ENCODE data around the gene MAPK7.

Gene MAPK7

GRCh38 chr17:19378416-19379360, at the start of gene MAPK7:
Gene MAPK7, plus strand, starts transcription at chr17:19378498. Its CDS starts 403 bp downstream, at chr17:19378901.
- peak in 1 of 2 experiments; percentile 86 for DNase-seq

DNA sequence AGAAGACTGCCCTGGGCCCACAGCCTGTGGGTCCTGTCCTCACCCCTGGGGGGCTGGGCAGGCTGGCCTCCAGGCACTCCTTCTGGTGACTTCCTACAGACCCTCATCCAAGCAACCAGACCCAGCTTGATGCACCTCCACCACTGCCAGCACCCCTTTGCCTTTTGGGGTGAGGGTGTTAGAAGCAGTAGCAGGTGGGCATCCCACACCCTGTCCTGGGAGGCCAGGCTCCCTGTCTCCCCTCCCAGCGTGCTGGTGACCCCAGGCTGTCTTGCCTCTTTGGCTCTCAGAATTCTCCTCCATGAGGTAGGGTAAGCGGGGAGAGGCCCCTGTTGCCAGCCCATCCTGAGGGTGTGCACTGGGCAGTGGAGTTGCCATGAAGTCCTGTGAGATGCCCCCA, 49.2 kb upstream of the MAPK7 start:
- no peak for DNase-seq

DNA sequence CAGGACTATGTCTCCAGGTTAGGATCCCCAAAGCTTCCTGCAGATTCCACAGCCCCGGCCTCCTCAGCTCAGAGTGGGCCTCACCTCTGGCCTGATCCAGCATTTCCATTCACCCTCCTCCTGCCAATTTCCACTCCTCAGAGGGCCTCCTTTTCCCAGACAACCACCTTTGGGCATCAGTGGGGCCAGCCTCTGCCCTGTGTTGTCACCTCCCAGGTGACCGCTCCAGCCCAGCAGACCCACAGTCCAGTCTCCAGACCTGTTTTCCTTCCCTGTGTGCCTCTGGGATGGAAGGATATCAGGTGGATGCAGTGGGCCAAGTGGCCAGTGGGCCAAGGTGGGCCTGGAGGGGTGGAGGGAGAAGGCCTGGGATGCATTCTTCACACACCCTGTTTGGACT, 48.5 kb upstream of the MAPK7 start:
- DNase-seq, result no peak

- no peak for DNase-seq
Observed at GRCh38 chr17:19330271-19330670, 48.0 kb upstream of the MAPK7 start.

DNA sequence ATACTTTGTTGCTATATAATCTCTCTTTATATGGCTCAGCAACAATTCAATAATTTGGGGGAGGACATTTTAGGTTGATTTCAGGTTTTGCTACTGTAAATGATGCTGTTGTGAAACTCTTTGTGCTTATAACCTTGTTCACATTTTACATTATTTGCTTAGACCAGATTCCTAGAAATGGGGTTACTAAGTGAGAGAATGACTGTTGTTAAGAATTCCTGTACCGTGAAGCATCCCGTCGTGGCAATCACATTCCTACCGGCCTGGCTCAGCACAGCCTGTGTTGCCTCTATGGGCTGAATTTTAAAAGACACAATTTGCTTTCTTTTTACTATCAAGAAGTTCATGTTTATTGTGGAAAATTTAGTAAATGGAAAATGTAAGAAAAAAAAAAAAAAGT, 47.2 kb upstream of the MAPK7 start:
- DNase-seq, result no peak

DNA sequence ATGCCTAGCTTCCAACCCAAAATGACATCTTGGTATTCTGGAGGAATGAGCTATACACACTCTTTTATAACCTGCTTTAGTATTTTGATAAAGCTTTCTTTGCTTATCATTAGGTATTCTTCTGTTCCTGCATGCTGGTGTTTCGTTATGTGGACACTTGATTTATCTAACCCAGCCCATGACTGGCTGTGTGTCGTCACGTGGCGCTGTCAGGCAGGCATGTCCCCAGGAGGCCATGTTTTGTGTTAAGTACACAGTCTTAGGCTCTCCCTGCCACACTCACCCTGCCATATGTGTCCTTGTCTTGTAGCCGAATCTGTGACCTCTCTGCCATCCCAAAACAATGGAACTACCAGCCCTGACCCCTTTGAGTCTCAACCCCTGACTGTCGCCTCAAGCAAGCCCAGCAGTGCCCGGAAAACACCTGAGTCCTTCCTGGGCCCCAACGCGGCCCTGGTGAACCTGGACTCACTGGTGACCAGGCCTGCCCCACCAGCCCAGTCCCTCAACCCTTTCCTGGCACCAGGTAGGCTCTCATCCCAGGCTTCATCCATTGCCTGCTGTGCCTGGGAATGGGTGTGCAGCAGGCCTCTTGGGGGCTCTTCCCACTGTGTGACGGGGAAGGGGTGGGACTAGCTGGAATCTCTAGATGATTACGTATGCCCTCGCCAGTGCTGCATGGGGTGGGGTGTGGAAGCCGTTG, 46.6 kb upstream of the MAPK7 start:
- DNase-seq, result no peak

DNA sequence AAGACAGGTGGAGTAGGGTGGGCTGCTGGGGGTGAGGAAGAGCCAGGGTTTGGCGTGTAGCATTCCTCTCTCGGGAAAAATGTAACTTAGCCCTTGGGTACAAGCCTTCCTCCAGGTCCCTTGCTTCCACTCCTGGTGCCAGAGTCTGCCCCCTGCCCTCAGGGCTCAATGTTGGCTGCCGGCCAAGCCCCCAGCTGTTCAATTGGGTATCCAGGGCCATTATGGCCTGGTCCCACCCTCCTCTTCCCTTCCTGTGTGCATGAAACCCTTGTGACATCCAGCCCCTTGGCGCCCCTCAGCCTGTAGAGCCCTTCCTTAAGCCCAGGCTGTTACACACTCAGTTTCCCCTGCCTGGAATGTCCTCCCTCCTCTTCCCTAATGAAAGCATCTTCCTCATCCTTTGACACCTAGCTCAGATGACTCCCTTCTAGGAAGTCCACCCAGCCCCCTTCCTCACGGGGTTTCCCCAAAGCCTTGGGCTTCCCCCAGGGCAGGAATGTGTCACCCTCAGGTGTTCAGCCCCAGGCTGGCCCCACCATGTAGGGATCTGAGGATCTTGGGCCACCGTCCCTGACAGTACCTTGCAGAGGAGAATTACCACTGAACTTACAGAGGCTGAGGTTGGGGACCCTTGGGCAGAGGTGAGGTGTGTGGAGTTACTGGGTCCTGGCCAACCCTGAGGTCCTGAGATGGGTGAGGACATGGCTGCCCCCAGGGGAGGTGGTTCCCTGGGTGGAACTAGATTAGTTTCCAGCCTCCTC, 45.7 kb upstream of the MAPK7 start:
- DNase-seq, result no peak

GRCh38 chr17:19333132-19333440, 45.2 kb upstream of the MAPK7 start:
- no peak for DNase-seq

DNA sequence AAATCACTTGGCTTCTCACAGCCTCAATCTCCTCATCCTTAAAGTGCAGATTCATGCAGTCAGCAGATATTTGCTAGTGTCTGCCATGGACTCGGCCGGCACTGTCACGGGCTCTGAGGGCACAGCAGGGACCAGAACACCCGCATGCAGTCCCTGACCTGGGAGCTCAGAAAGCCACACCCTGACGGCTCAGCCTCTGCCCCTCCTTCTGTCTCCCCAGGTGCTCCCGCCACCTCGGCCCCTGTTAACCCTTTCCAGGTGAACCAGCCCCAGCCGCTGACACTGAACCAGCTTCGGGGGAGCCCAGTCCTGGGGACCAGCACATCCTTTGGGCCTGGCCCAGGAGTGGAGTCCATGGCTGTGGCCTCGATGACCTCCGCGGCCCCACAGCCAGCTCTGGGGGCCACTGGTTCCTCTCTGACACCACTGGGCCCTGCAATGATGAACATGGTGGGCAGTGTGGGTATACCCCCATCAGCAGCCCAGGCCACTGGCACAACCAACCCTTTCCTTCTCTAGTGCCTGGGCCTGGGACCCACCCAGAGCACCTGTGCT, 44.5 kb upstream of the MAPK7 start:
- no peak for DNase-seq

DNA sequence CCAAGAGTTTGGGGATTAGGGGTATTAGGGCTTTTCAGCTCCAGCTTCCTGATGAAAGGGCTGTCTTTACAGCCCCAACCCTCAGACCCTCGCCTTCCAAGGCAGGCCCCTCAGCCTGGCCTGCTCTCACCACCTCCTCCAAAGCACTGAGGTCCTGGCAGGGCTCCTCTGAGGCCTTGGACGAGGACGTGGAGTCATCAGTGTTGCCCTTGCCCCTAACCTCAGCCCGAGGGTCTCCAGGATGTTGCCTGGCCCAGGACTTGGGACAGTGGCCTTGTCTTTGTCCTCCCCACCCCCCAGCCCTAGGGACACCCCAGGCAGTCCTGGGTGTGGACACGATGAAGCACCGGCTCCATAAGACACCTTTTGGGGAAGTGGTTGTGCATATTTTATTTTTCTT, 44.0 kb upstream of the MAPK7 start:
- no peak for DNase-seq

GRCh38 chr17:19335951-19336631, 42.2 kb upstream of the MAPK7 start:
- no peak for DNase-seq

DNA sequence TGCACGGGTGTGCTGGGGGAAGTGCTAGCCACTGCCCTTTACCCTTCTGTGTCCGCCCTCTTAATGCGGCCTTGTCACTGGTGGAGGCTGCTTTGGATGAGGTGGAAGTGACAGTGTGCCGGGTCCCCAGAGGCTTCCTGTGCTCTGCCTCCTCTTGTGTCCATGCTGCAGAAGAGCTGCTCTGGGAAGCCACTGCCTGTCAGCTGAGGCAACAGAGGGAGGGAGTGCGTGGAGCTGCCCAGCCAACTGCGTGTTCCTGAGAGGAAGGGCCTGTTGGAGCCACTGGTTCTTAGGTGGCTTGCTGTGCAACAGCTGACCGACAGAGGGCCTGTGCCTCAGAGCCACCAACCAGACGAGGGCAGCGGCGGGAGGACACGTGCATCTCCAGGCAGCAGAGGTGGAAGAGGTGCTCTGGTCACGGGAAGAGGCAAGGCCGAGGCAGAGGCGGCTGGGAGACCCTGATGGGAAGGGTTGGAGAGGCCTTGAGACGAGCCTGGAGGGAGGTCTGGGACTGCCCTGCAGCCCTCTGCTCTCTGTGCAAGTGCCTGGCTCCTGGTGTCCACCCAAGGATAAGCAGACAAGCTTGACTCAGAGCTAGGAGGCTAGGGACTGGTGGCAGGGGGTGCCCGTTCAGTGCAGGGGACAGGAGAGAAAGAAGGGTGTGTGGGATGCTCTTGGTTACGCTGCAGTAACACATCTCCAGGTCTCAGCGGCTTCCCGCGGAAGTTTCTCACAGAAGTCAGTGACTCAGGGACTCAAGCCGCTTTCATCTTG, 41.2 kb upstream of the MAPK7 start:
- DNase-seq, result no peak

GRCh38 chr17:19337712-19338023, 40.6 kb upstream of the MAPK7 start:
- DNase-seq, result no peak

GRCh38 chr17:19338031-19338990, 40.0 kb upstream of the MAPK7 start:
- DNase-seq, result no peak

- DNase-seq, result no peak
Observed at GRCh38 chr17:19339341-19339815, 38.9 kb upstream of the MAPK7 start.

DNA sequence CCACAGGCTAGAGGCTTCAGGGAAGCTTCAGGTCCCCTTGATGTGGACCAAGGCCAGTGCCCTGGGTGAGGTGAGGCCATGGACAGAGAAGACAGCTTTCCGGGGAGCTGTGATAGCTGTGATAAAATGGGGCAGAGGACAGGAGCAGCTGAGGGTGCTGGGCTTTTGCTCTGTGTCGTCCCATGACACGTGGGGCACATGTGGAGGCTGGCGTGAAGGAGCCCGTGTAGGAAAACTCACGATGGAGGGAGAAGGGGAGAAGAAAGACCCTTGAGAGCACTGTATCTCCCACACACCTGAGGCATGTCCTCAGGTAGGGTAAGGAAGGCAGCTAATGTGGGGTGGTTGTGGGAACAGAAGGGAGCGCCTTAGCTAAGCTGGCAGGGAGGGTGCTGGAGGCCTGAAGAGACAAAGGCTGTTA, 37.1 kb upstream of the MAPK7 start:
- no peak for DNase-seq

GRCh38 chr17:19341641-19342610, 36.4 kb upstream of the MAPK7 start:
- no peak for DNase-seq

DNA sequence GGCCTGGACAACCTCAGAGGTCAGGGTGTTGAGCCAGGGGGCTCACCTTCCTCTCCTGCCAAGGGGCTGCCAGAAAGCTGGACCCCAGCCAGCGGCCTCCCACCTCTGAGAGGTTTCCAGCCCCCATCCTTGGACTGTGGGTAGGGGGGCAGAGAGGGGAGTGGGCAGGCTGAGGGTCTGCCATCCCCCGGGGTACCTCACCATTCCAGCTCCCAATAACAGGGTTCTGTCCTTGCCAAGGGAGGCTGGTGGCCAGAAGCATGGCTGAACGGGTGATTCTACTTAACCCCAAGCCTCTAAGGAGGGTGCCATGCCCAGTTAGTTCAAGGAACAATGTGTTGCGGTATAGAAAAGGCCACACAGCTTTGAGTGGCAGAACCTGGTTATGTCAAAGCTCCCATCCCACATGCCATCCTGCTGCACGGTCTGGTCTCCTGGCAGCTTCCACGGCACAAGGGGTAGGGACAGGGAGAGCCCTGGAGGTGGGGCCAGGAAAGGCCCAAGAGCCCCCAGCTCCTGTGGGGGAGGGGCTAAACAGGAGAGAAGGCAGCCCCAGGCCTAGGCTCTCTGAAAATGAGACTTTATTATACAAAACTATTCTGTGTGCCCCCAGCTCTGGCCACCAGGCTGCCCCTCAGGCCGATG, 35.6 kb upstream of the MAPK7 start:
- DNase-seq, result no peak

- no peak for DNase-seq
Observed at GRCh38 chr17:19343256-19343630, 35.1 kb upstream of the MAPK7 start.
